Inflammatory macrophage treated with lipopolysaccharide for 4 hours (primary cell): ENCODE measurements around the gene SATB2.

Experiments
- DNase-seq: peaks from one replicate; pipeline ENCODE4 v3.0.0-alpha.2; 2020

Gene SATB2

GRCh38 chr2:199404841-199405240 is 52.9 kb downstream of the SATB2 start:
- DNase-seq: no peak

GRCh38 chr2:199395311-199395710 is 62.4 kb downstream of the SATB2 start:
- DNase-seq: no peak

GRCh38 chr2:199392363-199392762 is 65.4 kb downstream of the SATB2 start:
- DNase-seq: no peak

GRCh38 chr2:199388728-199389268 is 68.9 kb downstream of the SATB2 start:
- no peak for DNase-seq

GRCh38 chr2:199384043-199384442 is 73.7 kb downstream of the SATB2 start:
- no peak for DNase-seq

GRCh38 chr2:199383021-199383420 is 74.7 kb downstream of the SATB2 start:
- DNase-seq: no peak

- DNase-seq: no peak
Observed at GRCh38 chr2:199382091-199382490, 75.6 kb downstream of the SATB2 start.

- no peak for DNase-seq
Observed at GRCh38 chr2:199381531-199381930, 76.2 kb downstream of the SATB2 start.

- no peak for DNase-seq
Observed at GRCh38 chr2:199378948-199379650, 78.6 kb downstream of the SATB2 start.

GRCh38 chr2:199370150-199370780 is 87.5 kb downstream of the SATB2 start:
- no peak for DNase-seq

- no peak for DNase-seq
Observed at GRCh38 chr2:199366406-199366805, 91.3 kb downstream of the SATB2 start.

GRCh38 chr2:199364153-199364552 is 93.6 kb downstream of the SATB2 start:
- no peak for DNase-seq

- DNase-seq: no peak
Observed at GRCh38 chr2:199356412-199356811, 101.3 kb downstream of the SATB2 start.

- no peak for DNase-seq
Observed at GRCh38 chr2:199348871-199349270, 108.9 kb downstream of the SATB2 start.

GRCh38 chr2:199344012-199344411 is 113.7 kb downstream of the SATB2 start:
- no peak for DNase-seq

GRCh38 chr2:199342334-199342733 is 115.4 kb downstream of the SATB2 start:
- no peak for DNase-seq

GRCh38 chr2:199341123-199341522 is 116.6 kb downstream of the SATB2 start:
- no peak for DNase-seq

GRCh38 chr2:199339891-199340605 is 117.7 kb downstream of the SATB2 start:
- no peak for DNase-seq

- no peak for DNase-seq
Observed at GRCh38 chr2:199336546-199336945, 121.2 kb downstream of the SATB2 start.

- DNase-seq: no peak
Observed at GRCh38 chr2:199335502-199335901, 122.2 kb downstream of the SATB2 start.

GRCh38 chr2:199329466-199329865 is 128.3 kb downstream of the SATB2 start:
- DNase-seq: no peak

GRCh38 chr2:199329031-199329430 is 128.7 kb downstream of the SATB2 start:
- DNase-seq: no peak

GRCh38 chr2:199325881-199326280 is 131.9 kb downstream of the SATB2 start:
- no peak for DNase-seq

- no peak for DNase-seq
Observed at GRCh38 chr2:199322151-199322550, 135.6 kb downstream of the SATB2 start.
